ENCODE measurements around the gene MAN2A1.

DNA sequence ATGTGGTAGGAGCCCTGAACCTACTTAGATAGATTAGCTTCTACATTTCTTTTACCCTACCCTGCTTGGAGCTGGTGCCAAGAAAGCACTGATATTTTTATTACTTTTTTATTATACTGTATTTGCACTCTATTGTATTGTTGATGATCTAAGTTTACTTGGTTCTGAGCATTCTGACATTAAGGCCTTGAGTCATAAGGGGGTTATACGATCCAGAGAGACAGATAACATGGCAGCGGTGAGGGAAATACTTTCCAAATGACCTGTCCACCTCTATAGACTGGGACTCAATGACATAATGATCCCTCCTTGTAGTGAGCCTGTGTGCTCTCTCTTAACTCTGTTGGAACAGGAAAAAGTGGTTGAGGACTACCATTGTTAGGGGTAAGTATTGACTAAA lies 176.3 kb downstream of the MAN2A1 start:
- TF ChIP-seq POLR2A (IDR thresholded peaks at IDR 0.05): no peak
- TF ChIP-seq, protein P1, sequence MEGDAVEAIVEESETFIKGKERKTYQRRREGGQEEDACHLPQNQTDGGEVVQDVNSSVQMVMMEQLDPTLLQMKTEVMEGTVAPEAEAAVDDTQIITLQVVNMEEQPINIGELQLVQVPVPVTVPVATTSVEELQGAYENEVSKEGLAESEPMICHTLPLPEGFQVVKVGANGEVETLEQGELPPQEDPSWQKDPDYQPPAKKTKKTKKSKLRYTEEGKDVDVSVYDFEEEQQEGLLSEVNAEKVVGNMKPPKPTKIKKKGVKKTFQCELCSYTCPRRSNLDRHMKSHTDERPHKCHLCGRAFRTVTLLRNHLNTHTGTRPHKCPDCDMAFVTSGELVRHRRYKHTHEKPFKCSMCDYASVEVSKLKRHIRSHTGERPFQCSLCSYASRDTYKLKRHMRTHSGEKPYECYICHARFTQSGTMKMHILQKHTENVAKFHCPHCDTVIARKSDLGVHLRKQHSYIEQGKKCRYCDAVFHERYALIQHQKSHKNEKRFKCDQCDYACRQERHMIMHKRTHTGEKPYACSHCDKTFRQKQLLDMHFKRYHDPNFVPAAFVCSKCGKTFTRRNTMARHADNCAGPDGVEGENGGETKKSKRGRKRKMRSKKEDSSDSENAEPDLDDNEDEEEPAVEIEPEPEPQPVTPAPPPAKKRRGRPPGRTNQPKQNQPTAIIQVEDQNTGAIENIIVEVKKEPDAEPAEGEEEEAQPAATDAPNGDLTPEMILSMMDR (IDR thresholded peaks at IDR 0.05): no peak
